H1 (cell line): ENCODE measurements around the gene RPTOR. TPM values are rescaled to one million over a fixed set of nuclear protein-coding genes. Genes with fewer than 3 reads are reported as not detected.

ENCODE experiments used
- CTCF ChIA-PET: fragments of 300-600 bp; sonication (Branson Sonifier 250); formaldehyde crosslinking; loops from one replicate; lab custom pipeline; 2021; ENCODE audit not compliant: partially characterized antibody; lab: Charles Lee
- POLR2A ChIA-PET: fragments of 300-600 bp; sonication (Branson Sonifier 250); formaldehyde crosslinking; loops from one replicate; lab custom pipeline; 2021; ENCODE audit warnings: inconsistent platforms; ENCODE audit not compliant: partially characterized antibody; lab: Charles Lee
- DNase-seq, 2 experiments: peaks; one replicate each; pipeline versions ENCODE4 v3.0.0 to v3.0.0-alpha.2; 2010 to 2022; ENCODE audit warnings: low spot score in 2 of 2, low read depth in 1 of 2, mixed read lengths in 1 of 2
- FAIRE-seq: peaks from 2 replicates; lab custom pipeline; 2011; peaks lifted over from hg19 to GRCh38; lab: Jason Lieb, UNC
- H2AFZ ChIP-seq: 2 replicates; pipeline ENCODE4 v1.8.1; 2012; ENCODE audit warnings: low read length, inconsistent platforms
- H2AK5ac ChIP-seq: 2 replicates; pipeline ENCODE4 v1.6.1; 2013; ENCODE audit warnings: low read depth, low read length
- H2BK120ac ChIP-seq: replicated peaks from 2 replicates; pipeline ENCODE3; 2013; ENCODE audit warnings: low read depth, low read length, inconsistent platforms
- H2BK12ac ChIP-seq: 2 replicates; pipeline ENCODE4 v1.6.1; 2013; ENCODE audit warnings: low read depth, low read length
- H2BK15ac ChIP-seq: 2 replicates; pipeline ENCODE4 v1.6.1; 2013; ENCODE audit warnings: low read length
- H2BK20ac ChIP-seq: 2 replicates; pipeline ENCODE4 v1.6.1; 2013; ENCODE audit warnings: low read length
- H2BK5ac ChIP-seq: 2 replicates; pipeline ENCODE4 v1.6.1; 2013; ENCODE audit warnings: low read depth, low read length
- H3K14ac ChIP-seq: 2 replicates; pipeline ENCODE4 v1.6.1; 2013; ENCODE audit warnings: inconsistent platforms; ENCODE audit not compliant: insufficient read length
- H3K18ac ChIP-seq: 2 replicates; pipeline ENCODE4 v1.6.1; 2013; ENCODE audit warnings: low read length; ENCODE audit errors: extremely low read depth
- H3K23ac ChIP-seq: 2 replicates; pipeline ENCODE4 v1.6.1; 2013; ENCODE audit warnings: inconsistent platforms; ENCODE audit not compliant: insufficient read length
- H3K23me2 ChIP-seq: 2 replicates; pipeline ENCODE4 v1.6.1; 2013; ENCODE audit warnings: low read depth, low read length
- H3K27ac ChIP-seq: 2 replicates; pipeline ENCODE4 v1.6.1; 2011; ENCODE audit warnings: low read depth, low read length, inconsistent platforms
- H3K27me3 ChIP-seq, 4 experiments: replicated peaks in 1 of 4; 1 replicate in 1 of 4; 2 replicates in 3 of 4; pipeline versions ENCODE4 v1.6.1 to v1.8.1; 2011 to 2013; ENCODE audit warnings: low read length in 3 of 4, mild to moderate bottlenecking in 3 of 4, inconsistent platforms in 2 of 4, mixed read lengths in 2 of 4, moderate library complexity in 1 of 4; ENCODE audit not compliant: control insufficient read depth in 3 of 4, insufficient read depth in 3 of 4; ENCODE audit errors: extremely low read depth in 1 of 4
- H3K36me3 ChIP-seq, 4 experiments: 2 replicates each; pipeline versions ENCODE4 v1.6.1 to v1.8.1; 2011 to 2013; ENCODE audit warnings: mild to moderate bottlenecking in 4 of 4, low read length in 3 of 4, moderate library complexity in 2 of 4, control low read depth in 1 of 4, inconsistent platforms in 1 of 4; ENCODE audit not compliant: insufficient read depth in 4 of 4, control insufficient read depth in 2 of 4
- H3K4ac ChIP-seq: replicated peaks from 2 replicates; pipeline ENCODE3; 2013; ENCODE audit warnings: low read length, low read depth, mixed read lengths, inconsistent platforms; ENCODE audit not compliant: insufficient read length
- H3K4me1 ChIP-seq, 4 experiments: replicated peaks in 1 of 4; 1 replicate in 1 of 4; 2 replicates in 3 of 4; pipeline versions ENCODE4 v1.6.1 to v1.8.1; 2011 to 2013; ENCODE audit warnings: low read length in 3 of 4, inconsistent platforms in 2 of 4, mixed read lengths in 1 of 4; ENCODE audit not compliant: insufficient read depth in 4 of 4, control insufficient read depth in 3 of 4
- H3K4me2 ChIP-seq, 2 experiments: 2 replicates each; pipeline versions ENCODE4 v1.6.1 to v1.8.1; 2011 to 2013; ENCODE audit warnings: low read depth in 2 of 2, low read length in 2 of 2, control low read depth in 1 of 2, inconsistent platforms in 1 of 2, mild to moderate bottlenecking in 1 of 2; ENCODE audit not compliant: insufficient read depth in 1 of 2
- H3K4me3 ChIP-seq, 4 experiments: fragments of 200-600, 300-600 bp in 1 of 4; sonication (generic), shearing (Covaris generic), sonication (Bioruptor Twin) in 1 of 4; 2 replicates each; pipeline versions ENCODE4 v1.5.1 to v1.8.1; 2011 to 2016; ENCODE audit warnings: low read length in 4 of 4, low read depth in 3 of 4, control low read depth in 2 of 4, inconsistent platforms in 2 of 4, mild to moderate bottlenecking in 2 of 4, mixed read lengths in 1 of 4, moderate library complexity in 1 of 4; ENCODE audit not compliant: insufficient read depth in 2 of 4; ENCODE audit errors: extremely low read depth in 1 of 4
- H3K56ac ChIP-seq: replicated peaks from 2 replicates; pipeline ENCODE3; 2013; ENCODE audit warnings: low read depth, mild to moderate bottlenecking, mixed read lengths, low read length, inconsistent platforms; ENCODE audit not compliant: insufficient read length
- H3K79me1 ChIP-seq: 2 replicates; pipeline ENCODE4 v1.6.1; 2013; ENCODE audit warnings: low read depth, low read length, control low read depth
- H3K79me2 ChIP-seq, 2 experiments: 2 replicates each; pipeline versions ENCODE4 v1.6.1 to v1.8.1; 2012 to 2013; ENCODE audit warnings: low read length in 2 of 2, mild to moderate bottlenecking in 2 of 2, inconsistent platforms in 1 of 2; ENCODE audit not compliant: insufficient read depth in 2 of 2, control insufficient read depth in 1 of 2
- H3K9ac ChIP-seq, 4 experiments: replicated peaks in 1 of 4; 1 replicate in 1 of 4; 2 replicates in 3 of 4; pipeline versions ENCODE4 v1.6.1 to v1.8.1; 2011 to 2013; ENCODE audit warnings: low read depth in 3 of 4, low read length in 3 of 4, control low read depth in 2 of 4, mild to moderate bottlenecking in 2 of 4, moderate library complexity in 2 of 4, inconsistent platforms in 1 of 4; ENCODE audit errors: extremely low read depth in 1 of 4
- H3K9me3 ChIP-seq, 2 experiments: 2 replicates each; pipeline versions ENCODE4 v1.6.1 to v1.8.1; 2012 to 2013; ENCODE audit warnings: mild to moderate bottlenecking in 2 of 2, moderate library complexity in 2 of 2, control low read depth in 1 of 2, inconsistent platforms in 1 of 2, low read depth in 1 of 2, low read length in 1 of 2, mixed read lengths in 1 of 2; ENCODE audit not compliant: insufficient read depth in 2 of 2
- H4K20me1 ChIP-seq, 2 experiments: replicated peaks in 1 of 2; 2 replicates each; pipeline versions ENCODE3 to v1.8.1; 2011 to 2013; ENCODE audit warnings: inconsistent platforms in 2 of 2, low read length in 2 of 2, mild to moderate bottlenecking in 1 of 2; ENCODE audit not compliant: insufficient read depth in 2 of 2, control insufficient read depth in 1 of 2
- H4K5ac ChIP-seq: 2 replicates; pipeline ENCODE4 v1.6.1; 2013; ENCODE audit warnings: low read length, low read depth, mixed read lengths, inconsistent platforms; ENCODE audit not compliant: insufficient read length
- H4K8ac ChIP-seq: 2 replicates; pipeline ENCODE4 v1.8.0; 2013; ENCODE audit warnings: mild to moderate bottlenecking, moderate library complexity, low read length, inconsistent platforms; ENCODE audit not compliant: insufficient read depth; ENCODE audit errors: extremely low read depth
- H4K91ac ChIP-seq: replicated peaks from 2 replicates; pipeline ENCODE3; 2013; ENCODE audit warnings: low read length, mixed read lengths, inconsistent platforms; ENCODE audit not compliant: insufficient read length
- ATF2 ChIP-seq: IDR thresholded peaks from 2 replicates; pipeline ENCODE4 v1.6.1; 2012; ENCODE audit warnings: low read length, inconsistent platforms
- CBX8 ChIP-seq: fragments of 300-800, 300-1000 bp; sonication (generic); IDR thresholded peaks from 2 replicates; pipeline ENCODE4 v1.7.1; 2016; ENCODE audit warnings: low read depth, low read length, borderline replicate concordance
- CEBPB ChIP-seq: IDR thresholded peaks from 2 replicates; pipeline ENCODE4 v1.6.1; 2012; ENCODE audit warnings: low read depth, low read length
- CHD1 ChIP-seq: IDR thresholded peaks from 2 replicates; pipeline ENCODE4 v1.6.1; 2012; ENCODE audit warnings: low read depth, low read length, improper control_type of control experiment
- PHF8 ChIP-seq: fragments of 200-600 bp; sonication (generic); conservative IDR thresholded peaks from 2 replicates; pipeline ENCODE4 v1.7.1; 2012; ENCODE audit warnings: low read depth, mild to moderate bottlenecking, inconsistent platforms, low read length, moderate library complexity
- RBBP5 ChIP-seq: IDR thresholded peaks from 2 replicates; pipeline ENCODE4 v1.7.1; 2012; ENCODE audit warnings: low read depth, mild to moderate bottlenecking, inconsistent platforms, low read length, moderate library complexity, borderline replicate concordance
- TBP ChIP-seq: IDR thresholded peaks from 2 replicates; pipeline ENCODE4 v1.6.1; 2011; ENCODE audit warnings: low read depth, low read length, improper control_type of control experiment
- whole genome bisulfite sequencing, 2 experiments: shearing (Covaris generic) in 1 of 2; methylation state at CpG; one replicate each; pipeline versions ENCODE4 v1.1.6 to v1.1.7; 2013 to 2015; ENCODE audit warnings: low lambda C conversion rate in 2 of 2, mixed read lengths in 2 of 2, inconsistent platforms in 1 of 2, low coverage in 1 of 2, missing lambda C conversion rate in 1 of 2; ENCODE audit not compliant: insufficient replicate concordance in 2 of 2, insufficient coverage in 1 of 2, insufficient read length in 1 of 2; ENCODE audit errors: extremely low coverage in 1 of 2, missing lambda C conversion rate in 1 of 2; 5-methylcytosine and 5-hydroxymethylcytosine counted together
- polyA plus RNA-seq, 7 experiments: library from polyadenylated mRNA; depleted of rRNA in 3 of 7; stranded (reverse) in 5 of 7; unstranded in 2 of 7; fragments of >200 nt in 5 of 7; fragments of 200-250 nt in 2 of 7; gene quantifications; 1 replicate in 5 of 7; 2 replicates in 1 of 7; 4 replicates in 1 of 7; pipeline versions ENCODE4 v1.2.1 to v1.2.3, GENCODE V29; 2011 to 2013; ENCODE audit warnings: missing spikeins in 2 of 7, mixed read lengths in 2 of 7
- total RNA-seq: library from RNA; stranded (reverse); fragmentation: NEBNext Ultra II Directional; extraction: Animal tissue kit (Norgen Biotek cat#: 25700); gene quantifications from 2 replicates; pipeline ENCODE4 v1.2.1, GENCODE V29; 2021

RPTOR gene
- total and polyA plus RNA-seq, 2 of the 8 experiments (the other 6 are each of a cell fraction or from before 2014, with no cell fraction given): 6.9 to 28.7 TPM

GRCh38 chr17:80990921-80991644, 446.4 kb downstream of the RPTOR start:
- no peak overlapping the region for H2AK5ac ChIP-seq
- H3K27me3 ChIP-seq: peaks cover 0 to 7% (median 3%) of the 10 kb centered on the region in 4 experiments; a peak in 5 of 7 replicates
- no peak overlapping the region; the same call in none of the 2 replicates for H3K18ac ChIP-seq
- peaks cover 0 to 5% (median 3%) of the 10 kb centered on the region in 4 experiments; a peak in 5 of 7 replicates for H3K4me1 ChIP-seq
- 65% methylated on average over 22 of the region's 22 CpGs; no CpG with 5 or more reads in 1 of the 2 experiments for WGBS, 2 experiments
- no peaks in the 10 kb centered on the region; a peak in 1 of 8 replicates for H3K36me3 ChIP-seq
- H3K27ac ChIP-seq: no peak overlapping the region
- H3K79me2 ChIP-seq: no peaks in the 10 kb centered on the region; a peak in 1 of 4 replicates
- no peak overlapping the region for H4K91ac ChIP-seq
- no peak for DNase-seq
- peak overlapping the region; percentile 92 for H2AFZ ChIP-seq
- no peak overlapping the region for H3K23ac ChIP-seq
- no peak overlapping the region for H2BK20ac ChIP-seq
- H3K4ac ChIP-seq: no peak overlapping the region
- no peak overlapping the region for H3K56ac ChIP-seq
- no peak overlapping the region for H2BK12ac ChIP-seq
- H2BK5ac ChIP-seq: no peak overlapping the region; the same call in 1 of the 2 replicates
- peak overlapping the region; percentile 77 to 81 for H3K4me2 ChIP-seq
- H2BK120ac ChIP-seq: no peak overlapping the region
- TF ChIP-seq TBP: no peak
- TF ChIP-seq PHF8: no peak
- no peak for TF ChIP-seq CHD1
- TF ChIP-seq RBBP5: no peak
- TF ChIP-seq ATF2: no peak
- TF ChIP-seq CEBPB: no peak
- no peak for TF ChIP-seq CBX8
- TF ChIP-seq, all 59 proteins: peak for 0
- CTCF ChIA-PET: interaction anchor here (0.6 to 1.2 kb wide), 6 partner anchors 31 to 415 kb away, joined by 3 to 7 read pairs (median 4); no protein-coding TSS in a partner anchor
- FAIRE-seq: no peak
- H4K20me1 ChIP-seq: peaks cover 0 to 9% of the 10 kb centered on the region in 2 experiments
- POLR2A ChIA-PET: interaction anchor here (0.6 to 1.5 kb wide), 3 partner anchors 8 to 31 kb away, joined by 3 to 5 read pairs (median 3); no protein-coding TSS in a partner anchor
- no peaks in the 10 kb centered on the region for H3K9me3 ChIP-seq
- peaks cover 4% of the 10 kb centered on the region; the same call in 1 of the 2 replicates for H3K79me1 ChIP-seq
- H2BK15ac ChIP-seq: 0 out of 2 replicates have a peak overlapping the region, but pooled peaks have one; percentile 46
- no peak overlapping the region for H3K14ac ChIP-seq
- H4K5ac ChIP-seq: no peak overlapping the region
- peak overlapping the region; percentile 49 to 93 (median 70) for H3K4me3 ChIP-seq
- H4K8ac ChIP-seq: peak overlapping the region; percentile 85; the same call in 1 of the 2 replicates
- peak overlapping the region in 1 of 4 experiments; percentile 16; a peak in 1 of 7 replicates for H3K9ac ChIP-seq
- H3K23me2 ChIP-seq: peaks cover 5% of the 10 kb centered on the region; the same call in 1 of the 2 replicates
